ENCODE data around the gene CPT1C.

Gene CPT1C

DNA sequence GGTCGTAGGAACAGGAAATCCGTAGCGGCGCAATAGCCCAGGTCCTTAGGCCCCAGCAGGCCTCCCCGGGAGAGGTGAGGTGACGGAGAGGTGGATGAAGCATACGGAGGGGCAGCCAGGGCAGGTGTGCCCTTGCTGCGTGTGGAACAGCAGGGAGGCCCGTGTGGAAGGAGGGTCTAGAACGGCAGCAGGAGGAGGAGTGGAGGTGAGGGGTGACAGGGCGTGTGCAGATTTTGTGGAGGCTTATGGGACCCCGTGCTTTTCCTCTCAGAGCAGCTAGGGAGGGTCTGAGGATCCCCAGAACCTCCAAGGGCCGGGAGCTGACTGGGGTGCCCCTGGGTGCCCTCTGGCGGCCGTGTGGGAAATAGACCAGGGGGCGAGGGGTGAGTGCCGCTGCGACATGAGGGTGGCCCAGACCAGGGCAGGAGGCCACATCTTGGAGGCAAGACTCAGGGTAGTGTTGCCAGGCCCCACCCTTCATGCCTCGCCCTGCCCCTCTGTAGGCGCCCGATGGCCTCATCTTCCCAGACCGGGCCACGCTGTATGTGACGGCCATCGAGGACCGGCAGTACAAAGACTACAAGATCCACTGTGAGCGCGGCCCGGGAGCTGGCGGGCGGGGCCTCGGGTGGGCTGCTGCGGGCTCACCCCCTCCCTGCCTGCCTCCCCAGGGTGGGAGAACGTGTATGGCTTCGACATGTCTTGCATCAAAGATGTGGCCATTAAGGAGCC, 6.5 kb upstream of the CPT1C start:
- DNase-seq = no peak

DNA sequence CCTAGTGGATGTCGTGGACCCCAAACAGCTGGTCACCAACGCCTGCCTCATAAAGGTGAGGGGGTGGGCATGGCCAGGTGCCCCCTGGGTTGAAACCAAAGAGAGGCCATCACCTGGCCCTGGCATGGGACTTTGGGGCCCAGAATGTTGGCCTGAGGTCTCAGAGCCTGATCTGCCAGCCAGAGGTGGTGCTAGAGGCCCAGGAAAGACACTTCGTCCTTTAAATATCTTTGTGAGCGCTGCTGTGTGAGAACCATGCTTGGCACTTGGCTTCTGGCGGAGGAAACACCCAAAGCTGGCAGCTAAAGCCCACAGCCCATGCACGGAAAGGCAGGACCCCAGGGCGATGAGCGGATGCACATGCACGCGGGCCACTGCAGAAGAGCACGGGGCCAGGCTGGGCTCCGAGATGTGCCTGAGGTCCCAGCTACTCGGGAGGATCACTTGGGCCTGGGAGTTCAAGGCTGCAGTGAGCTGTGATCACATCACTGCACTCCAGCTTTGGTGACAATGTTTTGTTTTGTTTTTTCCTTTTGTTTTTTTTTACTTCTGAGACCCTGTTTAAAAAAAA, 5.8 kb upstream of the CPT1C start:
- DNase-seq = no peak

DNA sequence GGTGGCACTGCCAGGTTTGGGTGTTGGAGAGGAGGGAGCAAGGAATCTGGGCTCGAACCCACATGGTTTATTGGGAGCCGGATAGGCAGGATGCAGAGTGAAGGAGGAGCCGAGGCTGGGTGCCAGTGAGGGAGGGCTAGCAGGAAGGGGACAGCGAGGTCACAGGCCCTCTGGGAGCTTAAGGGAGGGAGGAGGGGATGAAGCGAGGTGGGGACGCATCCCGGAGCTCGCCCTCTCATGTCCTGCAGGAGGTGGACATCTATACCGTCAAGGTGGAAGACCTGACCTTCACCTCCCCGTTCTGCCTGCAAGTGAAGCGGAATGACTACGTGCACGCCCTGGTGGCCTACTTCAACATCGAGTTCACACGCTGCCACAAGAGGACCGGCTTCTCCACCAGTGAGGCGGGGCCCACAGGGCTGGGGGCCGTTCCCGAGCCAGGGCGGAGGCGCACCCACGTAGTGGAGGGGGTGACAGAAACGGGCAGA, 5.0 kb upstream of the CPT1C start:
- no peak for DNase-seq

DNA sequence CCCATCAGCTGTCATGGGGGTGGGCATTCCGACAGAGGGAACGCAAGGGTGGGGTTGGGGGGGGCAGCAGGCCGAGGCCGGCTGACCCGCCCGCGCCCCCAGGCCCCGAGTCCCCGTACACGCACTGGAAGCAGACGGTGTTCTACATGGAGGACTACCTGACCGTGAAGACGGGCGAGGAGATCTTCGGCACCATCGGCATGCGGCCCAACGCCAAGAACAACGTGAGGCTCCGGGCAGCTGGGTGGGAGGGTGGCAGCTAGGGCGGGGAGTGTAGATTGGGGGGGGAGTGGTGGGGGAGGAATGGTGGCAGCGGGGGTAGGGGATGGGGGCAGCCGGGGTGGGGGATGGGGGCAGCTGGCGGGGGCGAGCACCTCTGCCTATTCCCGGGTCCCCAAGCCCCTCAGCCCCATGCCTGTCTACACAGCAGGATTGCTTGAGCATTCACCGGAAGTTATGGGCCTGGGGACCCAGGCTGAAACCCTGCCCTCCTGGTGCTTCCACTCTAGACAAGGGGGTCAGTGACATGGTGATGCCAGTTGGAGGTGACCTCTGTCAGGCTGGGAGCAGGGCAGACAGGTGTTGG, 4.3 kb upstream of the CPT1C start:
- DNase-seq = no peak

DNA sequence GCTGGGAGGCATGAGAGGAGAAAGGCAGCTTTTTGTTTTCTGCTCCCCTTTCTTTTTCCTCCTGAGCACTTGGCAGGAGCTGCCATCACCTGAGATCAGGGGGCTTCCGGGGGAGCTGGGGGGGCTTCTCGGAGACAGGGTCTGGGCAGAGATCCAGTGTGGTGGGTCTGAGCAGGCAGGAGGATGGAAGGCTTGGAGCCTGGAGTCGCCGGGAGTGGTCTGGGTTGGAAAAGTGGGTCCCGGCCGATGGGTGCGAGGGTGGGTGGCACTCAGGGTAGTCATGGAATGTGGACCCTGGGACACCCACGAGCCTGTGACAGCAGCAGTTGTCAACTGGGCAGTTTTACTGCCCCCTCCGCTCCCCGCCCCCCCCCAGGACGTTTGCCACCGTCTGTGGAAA, 3.8 kb upstream of the CPT1C start:
- no peak for DNase-seq

DNA sequence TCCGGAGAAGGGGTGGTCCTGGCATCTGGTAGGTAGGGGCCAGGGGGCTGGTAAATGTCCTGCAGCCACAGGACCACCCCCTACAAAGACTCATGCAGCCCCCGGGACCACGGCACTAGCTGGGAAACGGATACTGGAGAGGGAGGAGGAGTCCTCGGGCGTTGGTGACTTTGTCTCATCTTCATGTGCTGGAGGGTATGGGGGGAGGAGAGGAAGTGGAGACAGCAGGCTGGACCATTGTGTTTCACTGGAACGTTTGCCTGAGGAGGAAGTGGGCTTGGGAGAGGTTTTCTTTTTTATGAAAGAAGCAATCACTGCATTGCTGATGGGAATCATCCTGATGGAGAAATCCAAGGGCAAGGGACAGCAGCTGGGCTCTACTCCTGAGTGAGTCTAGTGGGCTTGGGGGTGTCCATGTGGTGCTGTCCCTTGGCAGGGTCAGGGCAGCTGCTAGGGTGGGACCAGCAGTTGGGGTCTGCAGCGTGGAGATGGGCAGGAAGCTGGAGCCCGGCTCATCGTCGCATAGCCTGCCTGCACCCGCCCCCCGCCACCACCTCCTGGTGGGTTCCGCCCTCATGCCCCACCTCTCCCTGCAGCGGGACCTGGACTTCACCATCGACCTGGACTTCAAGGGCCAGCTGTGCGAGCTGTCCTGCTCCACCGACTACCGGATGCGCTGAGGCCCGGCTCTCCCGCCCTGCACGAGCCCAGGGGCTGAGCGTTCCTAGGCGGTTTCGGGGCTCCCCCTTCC, 3.2 kb upstream of the CPT1C start:
- no peak for DNase-seq

DNA sequence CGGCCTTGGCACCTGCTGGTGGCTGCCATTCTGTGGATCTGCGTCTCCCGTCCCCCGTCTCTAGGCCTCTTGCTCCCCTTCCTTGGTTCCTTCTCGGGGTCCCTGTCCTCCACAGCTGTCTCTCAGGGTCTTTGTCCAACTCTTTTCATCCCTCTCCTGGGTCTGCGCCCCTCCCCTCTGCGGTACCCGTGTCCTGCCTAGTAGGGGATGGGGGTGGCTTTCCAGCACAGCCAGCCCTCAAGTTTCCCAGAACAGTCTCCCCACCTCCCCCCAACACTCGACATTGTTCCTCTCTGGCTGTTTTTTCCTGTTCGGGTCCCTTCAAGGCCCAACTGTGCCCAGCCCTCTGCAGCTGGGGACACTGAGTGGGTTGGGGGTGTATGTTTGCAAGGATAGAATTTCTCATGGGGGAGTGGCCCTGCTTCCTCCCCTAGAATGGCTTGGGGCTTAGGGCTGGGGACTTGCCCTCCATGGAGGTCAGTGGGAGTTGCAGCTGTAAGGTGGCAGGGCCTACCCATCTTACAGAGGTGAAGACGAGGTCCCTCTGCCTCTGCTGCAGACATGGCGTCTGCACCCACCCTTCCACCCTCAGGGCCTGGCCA, 2.3 kb upstream of the CPT1C start:
- DNase-seq = no peak

DNA sequence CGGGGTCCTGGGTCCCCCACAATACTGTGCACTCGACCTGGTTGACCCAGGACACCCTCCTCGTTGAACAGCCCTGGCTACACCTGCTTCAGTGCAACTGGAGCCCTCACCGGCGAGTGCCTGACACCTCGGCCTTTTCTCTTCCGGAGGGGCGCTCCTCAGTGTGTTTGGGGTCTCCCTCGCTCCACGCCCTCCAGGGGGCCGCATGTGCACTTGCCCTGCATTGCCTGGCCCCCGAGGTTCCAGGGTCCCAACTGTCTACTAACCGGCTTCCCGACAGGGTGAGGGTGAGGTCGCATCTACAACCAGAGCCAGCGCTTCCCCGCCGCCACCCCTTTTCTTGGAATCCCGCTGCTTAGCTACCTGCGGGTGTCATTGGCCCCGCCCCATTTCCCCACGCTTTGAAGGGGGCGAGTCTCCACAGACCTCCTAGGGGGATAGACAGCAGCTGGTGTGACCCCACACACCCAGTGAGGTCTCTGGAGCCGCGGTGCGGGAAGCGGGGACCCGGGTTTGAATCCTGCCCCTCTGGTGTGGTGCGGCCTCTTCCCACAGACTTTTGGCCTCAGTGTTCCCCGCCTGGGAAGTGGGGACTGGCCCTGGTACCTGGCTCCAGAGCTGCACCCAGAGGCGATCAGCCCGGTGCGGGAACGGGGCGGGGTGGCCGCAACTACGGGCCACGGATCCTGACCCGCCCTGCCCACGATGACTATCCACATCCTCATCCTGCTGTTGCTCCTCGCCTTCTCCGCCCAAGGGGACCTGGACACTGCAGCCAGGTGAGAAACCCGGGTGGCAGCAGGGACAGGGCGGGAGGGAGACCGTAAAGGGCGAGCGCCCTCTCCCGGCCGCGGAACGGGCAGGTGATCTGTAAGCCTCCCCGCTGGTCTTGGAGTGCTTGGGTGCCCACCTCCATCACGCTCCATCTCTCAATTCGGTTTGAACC, 1.5 kb upstream of the CPT1C start, which contains the start of gene ADM5:
Gene ADM5, plus strand, starts transcription at position 462 of the 946 bp plus-strand sequence. Its CDS starts 244 bp downstream, at position 706.
- DNase-seq = peak; percentile 39

DNA sequence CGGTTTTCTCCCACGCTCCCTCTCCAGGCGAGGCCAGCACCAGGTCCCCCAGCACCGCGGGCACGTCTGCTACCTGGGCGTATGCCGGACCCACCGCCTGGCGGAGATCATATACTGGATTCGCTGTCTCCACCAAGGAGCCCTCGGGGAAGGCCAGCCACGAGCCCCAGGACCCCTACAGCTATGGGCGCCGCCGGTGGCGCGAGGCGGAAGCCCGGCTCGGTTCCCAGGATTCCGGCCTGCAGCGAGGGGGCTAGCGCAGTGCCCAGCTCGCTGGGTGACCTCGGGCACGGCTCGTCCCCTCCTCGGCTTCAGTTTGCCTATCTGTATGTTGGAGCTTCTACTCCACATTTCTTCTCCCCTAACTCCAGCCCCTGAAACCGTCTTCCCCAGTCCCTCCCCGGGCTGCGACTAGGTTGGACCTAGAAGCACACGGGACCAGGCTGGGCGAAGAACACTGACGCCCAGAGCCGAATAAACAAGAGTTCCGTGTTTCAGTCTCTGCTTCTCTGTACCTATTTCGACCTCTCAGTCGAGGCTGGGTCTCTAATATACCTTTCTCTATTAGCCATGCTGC, 749 bp upstream of the CPT1C start:
- DNase-seq = peak; percentile 53

DNA sequence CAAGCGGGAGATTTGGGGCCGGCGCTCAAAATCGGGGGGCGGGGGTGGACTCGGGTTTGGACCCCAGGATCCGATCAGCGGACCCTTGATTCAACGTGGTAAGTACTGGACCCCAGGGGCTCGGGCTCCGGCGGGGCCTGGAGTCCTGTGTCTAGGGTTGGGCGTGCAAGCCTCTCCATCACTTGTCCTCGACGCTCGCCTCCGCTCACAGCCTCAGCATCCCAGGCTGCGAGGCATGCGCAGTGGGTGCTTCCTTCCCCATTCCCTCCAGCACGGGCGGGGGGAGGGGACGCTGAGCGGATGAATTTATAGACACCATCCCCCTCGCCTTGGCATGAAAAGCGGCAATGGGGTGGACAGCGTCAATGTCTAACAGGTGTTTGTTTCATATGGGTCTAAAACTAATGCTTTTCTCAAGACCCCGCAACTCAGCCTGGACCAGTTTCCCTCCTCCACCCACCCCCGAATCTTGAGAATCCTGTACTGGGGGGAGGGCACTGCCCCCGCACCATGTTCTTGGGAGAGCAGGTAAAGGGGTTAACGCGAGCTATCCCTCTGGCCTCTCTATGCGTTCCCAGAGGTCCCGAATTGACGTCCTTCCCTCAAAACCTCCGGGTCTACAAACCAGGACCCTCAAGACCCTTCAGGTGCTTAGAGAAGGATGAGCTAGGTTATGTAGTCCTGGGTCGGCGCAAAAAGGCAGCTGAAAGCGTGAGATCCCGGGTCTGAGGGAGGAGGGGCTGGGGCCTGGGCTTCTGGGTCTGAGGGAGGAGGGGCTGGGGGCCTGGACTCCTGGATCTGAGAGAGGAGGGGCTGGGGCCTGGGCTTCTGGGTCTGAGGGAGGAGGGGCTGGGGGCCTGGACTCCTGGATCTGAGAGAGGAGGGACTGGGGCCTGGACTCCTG, 579 bp downstream of the CPT1C start:
- peak; percentile 60 for DNase-seq

DNA sequence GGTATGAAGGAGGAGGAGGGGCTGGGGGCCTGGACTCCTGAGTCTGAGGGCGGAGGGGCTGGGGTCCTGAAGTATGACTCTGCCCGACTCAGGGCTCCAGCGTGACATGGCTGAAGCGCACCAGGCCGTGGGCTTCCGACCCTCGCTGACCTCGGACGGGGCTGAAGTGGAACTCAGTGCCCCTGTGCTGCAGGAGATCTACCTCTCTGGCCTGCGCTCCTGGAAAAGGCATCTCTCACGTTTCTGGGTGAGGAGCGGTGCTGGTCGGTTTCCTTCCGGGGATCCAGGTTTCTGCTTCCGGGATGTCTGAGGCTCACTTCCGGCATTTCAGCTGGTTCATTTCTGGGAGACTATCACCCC, 1.2 kb downstream of the CPT1C start:
- no peak for DNase-seq

DNA sequence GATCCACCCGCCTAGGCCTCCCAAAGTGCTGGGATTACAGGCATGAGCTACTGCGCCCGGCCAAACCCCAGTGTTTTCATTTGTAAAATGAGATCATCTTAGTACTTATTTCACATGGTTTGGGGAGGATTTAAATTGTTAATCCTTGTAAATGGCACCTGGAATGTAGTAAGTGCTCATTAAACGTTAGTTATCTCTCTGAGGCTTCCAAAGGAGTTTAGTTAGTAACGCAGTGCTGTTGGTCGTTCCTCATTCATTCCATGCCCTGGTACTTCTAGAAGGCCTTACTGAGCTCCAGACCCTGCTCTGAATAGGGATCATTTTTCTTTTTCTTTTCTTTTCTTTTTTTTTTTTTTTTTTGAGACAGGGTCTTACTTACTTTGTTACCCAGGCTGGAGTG, 5.2 kb downstream of the CPT1C start:
- no peak for DNase-seq

DNA sequence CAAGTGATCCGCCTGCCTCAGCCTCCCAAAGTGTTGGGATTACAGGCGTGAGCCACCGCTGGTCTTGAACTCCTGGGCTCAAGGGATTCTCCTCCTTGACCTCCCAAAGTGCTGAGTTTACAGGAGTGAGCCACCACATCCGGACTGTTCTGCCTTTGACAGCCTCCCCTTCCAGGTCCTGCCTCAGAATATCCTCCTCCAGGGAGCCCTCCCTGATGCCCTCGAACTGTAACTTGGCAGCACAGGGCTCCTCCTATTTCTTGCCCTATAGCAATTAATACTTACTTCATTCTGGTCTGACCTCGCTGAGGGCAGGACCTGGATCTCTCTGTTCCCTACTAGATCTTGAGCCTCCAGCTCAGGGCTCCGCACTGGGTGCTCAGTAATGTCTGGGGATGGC, 5.9 kb downstream of the CPT1C start:
- DNase-seq = no peak

DNA sequence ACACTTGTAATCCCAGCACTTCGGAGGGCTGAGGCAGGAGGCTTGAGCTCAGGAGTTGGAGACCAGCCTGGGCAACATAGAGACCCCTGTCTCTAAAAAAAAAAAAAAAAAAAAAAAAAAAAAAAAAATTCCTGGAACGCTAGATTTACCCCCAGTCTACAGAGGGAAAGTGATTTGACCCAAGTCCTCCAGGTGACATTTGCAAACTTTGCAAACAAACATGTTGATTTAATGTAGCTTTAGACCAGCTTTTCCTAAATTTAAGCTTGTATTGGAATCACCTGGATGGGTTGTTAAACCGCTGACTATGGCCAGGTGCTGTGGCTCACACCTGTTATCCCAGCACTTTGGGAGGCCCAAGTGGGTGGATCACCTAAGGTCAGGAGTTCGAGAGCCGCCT, 8.4 kb downstream of the CPT1C start:
- DNase-seq = no peak

DNA sequence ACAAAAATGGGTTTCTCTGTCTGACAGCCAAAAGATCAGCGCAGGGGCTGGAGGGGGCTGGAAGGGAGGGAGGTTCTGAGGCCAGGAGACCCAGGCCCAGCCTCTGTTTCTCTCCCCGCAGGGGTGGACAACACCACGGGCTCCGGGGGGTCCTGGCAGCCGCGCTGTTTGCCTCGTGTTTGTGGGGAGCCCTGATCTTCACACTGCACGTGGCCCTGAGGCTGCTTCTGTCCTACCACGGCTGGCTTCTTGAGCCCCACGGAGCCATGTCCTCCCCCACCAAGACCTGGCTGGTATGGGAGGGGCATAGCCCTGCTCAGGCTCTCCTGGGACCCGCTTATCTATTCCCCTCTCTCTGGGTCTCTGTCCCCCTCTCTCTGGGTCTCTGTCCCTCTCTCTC, 9.6 kb downstream of the CPT1C start:
- no peak for DNase-seq

DNA sequence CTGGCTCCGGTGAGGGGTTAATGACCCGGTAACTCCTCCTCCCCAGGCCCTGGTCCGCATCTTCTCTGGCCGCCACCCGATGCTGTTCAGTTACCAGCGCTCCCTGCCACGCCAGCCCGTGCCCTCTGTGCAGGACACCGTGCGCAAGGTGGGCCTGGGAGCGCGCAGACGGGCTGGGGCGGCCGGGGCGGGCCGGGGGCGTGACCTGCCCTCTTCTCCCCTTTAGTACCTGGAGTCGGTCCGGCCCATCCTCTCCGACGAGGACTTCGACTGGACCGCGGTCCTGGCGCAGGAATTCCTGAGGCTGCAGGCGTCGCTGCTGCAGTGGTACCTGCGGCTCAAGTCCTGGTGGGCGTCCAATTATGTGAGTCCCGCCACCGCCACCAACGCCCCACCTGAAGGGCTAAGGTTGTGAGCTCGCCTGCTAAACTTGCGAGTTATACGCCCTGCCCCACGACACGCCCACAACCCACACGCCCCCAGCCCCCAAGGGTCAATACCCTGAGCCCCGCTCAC, 10.4 kb downstream of the CPT1C start:
- no peak for DNase-seq

DNA sequence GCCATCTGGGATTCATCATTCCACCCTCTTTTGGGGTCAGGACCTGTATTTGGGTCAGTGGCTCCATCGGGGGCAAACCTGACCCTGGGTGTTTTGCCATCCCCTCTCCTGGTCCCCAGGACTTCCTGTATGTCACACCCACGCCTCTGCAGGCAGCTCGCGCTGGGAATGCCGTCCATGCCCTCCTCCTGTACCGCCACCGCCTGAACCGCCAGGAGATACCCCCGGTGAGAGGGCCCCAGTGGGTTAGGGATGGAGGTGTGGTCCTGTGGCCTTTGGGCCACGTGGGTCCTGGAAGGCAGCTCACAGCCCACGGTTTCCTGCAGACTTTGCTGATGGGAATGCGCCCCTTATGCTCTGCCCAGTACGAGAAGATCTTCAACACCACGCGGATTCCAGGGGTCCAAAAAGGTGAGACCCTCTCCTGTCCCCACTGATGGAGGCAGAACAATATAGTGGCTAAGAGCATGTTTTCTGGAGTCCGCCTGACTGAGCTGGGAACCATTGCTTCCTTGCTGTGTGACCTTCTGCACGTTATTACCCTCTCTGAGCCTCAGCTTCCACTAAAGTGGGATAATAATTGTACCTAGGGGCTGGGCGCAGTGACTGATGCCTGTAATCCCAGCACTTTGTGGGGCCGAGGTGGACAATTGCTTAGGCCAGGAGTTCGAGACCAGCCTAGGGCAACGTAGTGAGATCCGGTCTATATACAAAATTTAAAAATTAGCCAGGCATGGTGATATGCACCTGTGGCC, 14.1 kb downstream of the CPT1C start:
- no peak for DNase-seq

DNA sequence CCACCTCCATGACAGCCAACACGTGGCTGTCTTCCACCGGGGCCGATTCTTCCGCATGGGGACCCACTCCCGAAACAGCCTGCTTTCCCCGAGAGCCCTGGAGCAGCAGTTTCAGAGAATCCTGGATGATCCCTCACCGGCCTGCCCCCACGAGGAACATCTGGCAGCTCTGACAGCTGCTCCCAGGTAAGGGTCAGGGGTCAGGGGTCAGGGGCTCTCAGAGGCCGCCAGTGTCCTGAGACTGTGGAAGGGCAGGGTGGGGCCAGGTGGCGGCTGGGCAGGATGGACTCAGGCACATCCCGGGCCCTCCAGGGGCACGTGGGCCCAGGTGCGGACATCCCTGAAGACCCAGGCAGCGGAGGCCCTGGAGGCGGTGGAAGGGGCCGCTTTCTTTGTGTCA, 15.0 kb downstream of the CPT1C start:
- DNase-seq = no peak

DNA sequence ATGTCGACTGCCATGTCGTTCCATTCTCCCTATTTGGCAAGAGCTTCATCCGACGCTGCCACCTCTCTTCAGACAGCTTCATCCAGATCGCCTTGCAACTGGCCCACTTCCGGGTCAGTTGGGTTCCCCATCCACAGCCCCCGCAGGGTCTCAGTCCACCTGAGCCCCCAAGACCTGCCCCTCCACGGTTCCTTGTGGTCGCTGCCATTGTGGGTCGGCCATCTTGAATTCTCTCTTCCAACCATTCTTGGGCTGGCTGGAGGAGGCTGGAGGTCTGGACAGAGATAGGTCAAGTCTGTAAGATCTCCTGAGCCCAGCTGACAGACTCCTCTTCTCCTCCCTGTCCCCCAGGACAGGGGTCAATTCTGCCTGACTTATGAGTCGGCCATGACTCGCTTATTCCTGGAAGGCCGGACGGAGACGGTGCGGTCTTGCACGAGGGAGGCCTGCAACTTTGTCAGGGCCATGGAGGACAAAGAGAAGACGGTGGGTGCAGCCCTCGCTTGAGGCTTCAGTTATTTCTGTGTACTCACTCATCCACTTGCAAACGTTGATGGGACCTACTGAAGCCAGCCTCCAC, 19.5 kb downstream of the CPT1C start:
- no peak for DNase-seq
